Esophagus squamous epithelium (tissue), 4 donors: ENCODE measurements around the gene BUD31.

Experiments used
- CTCF ChIP-seq, 6 experiments: fragments of 450-650 bp in 4 of 6; fragments of 200-600 bp in 2 of 6; sonication (generic) in 2 of 6; IDR thresholded peaks; one replicate each; pipeline ENCODE4 v1.5.1; 2016 to 2019; ENCODE audit warnings: antibody characterized with exemption in 6 of 6, mild to moderate bottlenecking in 4 of 6, moderate library complexity in 4 of 6
- POLR2A ChIP-seq, 4 donors: fragments of 450-650 bp; IDR thresholded peaks; one replicate each; pipeline ENCODE4 v1.6.1; 2017; ENCODE audit warnings: antibody characterized with exemption in 4 of 4, mild to moderate bottlenecking in 4 of 4, moderate library complexity in 3 of 4

GRCh38 chr7:99386584-99387238 lies 22.1 kb upstream of the BUD31 start:
- TF ChIP-seq CTCF (IDR thresholded peaks at IDR 0.05) (peak in 3 of 6 experiments; percentile 20 to 30 (median 21)), POLR2A (IDR thresholded peaks at IDR 0.05) (no peak)
